Osteoblast (primary cell): ENCODE measurements around the gene MAPRE2. TPM values are rescaled to one million over a fixed set of nuclear protein-coding genes. Genes with fewer than 3 reads are reported as not detected.

ENCODE experiments used
- DNase-seq: peaks from one replicate; pipeline ENCODE4 v3.0.0; 2011; ENCODE audit warnings: low spot score, mixed read lengths; ENCODE audit not compliant: insufficient read length; ENCODE audit errors: missing footprints
- H2AFZ ChIP-seq: 2 replicates; pipeline ENCODE4 v1.6.0; 2011; ENCODE audit warnings: mild to moderate bottlenecking, low read length
- H3K27ac ChIP-seq: 2 replicates; pipeline ENCODE4 v1.5.1; 2011; ENCODE audit warnings: mild to moderate bottlenecking, low read depth, low read length, moderate library complexity
- H3K27me3 ChIP-seq: 2 replicates; pipeline ENCODE4 v1.6.0; 2012; ENCODE audit warnings: mild to moderate bottlenecking, control low read depth, inconsistent platforms, low read length, moderate library complexity; ENCODE audit not compliant: insufficient read depth
- H3K36me3 ChIP-seq: 2 replicates; pipeline ENCODE4 v1.5.1; 2011; ENCODE audit warnings: mild to moderate bottlenecking, low read length, control low read depth, moderate library complexity; ENCODE audit not compliant: insufficient read depth
- H3K4me1 ChIP-seq: 2 replicates; pipeline ENCODE4 v1.5.1; 2011; ENCODE audit warnings: mild to moderate bottlenecking, low read length, control low read depth, moderate library complexity; ENCODE audit not compliant: insufficient read depth
- H3K4me2 ChIP-seq: 2 replicates; pipeline ENCODE4 v1.6.0; 2011; ENCODE audit warnings: mild to moderate bottlenecking, low read length; ENCODE audit not compliant: insufficient read depth
- H3K4me3 ChIP-seq: fragments of 200-600 bp; sonication (generic); 3 replicates; pipeline ENCODE4 v1.5.1; 2012; ENCODE audit warnings: mild to moderate bottlenecking, low read length, inconsistent platforms; ENCODE audit not compliant: insufficient read depth
- H3K79me2 ChIP-seq: 2 replicates; pipeline ENCODE4 v1.6.0; 2012; ENCODE audit warnings: mild to moderate bottlenecking, low read length, control low read depth, inconsistent platforms; ENCODE audit not compliant: insufficient read depth
- H3K9me3 ChIP-seq: 2 replicates; pipeline ENCODE4 v1.5.1; 2011; ENCODE audit warnings: low read depth, low read length, control low read depth
- H4K20me1 ChIP-seq: 2 replicates; pipeline ENCODE4 v1.6.0; 2012; ENCODE audit warnings: mild to moderate bottlenecking, low read length, control low read depth; ENCODE audit not compliant: insufficient read depth
- total RNA-seq: library from RNA; depleted of rRNA; stranded (reverse); fragments of >200 nt; gene quantifications from 2 replicates; pipeline ENCODE4 v1.2.3, GENCODE V29; 2012
- TF ChIP-seq, protein P1 (sequence below): IDR thresholded peaks from 2 replicates; pipeline ENCODE4 v1.5.1; 2011; ENCODE audit warnings: mild to moderate bottlenecking, low read depth, low read length, moderate library complexity; ENCODE audit errors: extremely low read depth

The MAPRE2 gene
- total RNA-seq, 1 donor: 21.7 TPM

DNA sequence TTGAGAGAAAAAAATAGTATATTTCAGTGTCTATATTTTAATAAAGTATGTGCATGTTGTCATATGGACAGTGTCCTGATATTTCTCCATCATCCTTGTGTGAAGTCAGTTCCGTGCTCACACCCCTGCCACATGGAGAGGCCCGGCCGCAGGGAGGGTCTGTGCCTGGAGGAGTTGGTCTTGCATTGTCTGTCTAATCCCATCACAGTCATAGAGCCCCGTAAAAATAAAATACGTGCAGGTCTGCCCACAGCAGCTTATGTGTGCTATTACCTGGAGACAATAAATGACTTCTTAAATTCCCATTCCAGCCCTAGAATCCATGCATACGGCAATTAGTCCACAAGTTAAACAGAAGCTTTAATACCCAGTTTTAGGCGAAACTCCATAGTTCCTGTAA is 20.1 kb downstream of the MAPRE2 start:
- DNase-seq: no peak
- no peaks in the 10 kb centered on the region for H3K27me3 ChIP-seq
- H2AFZ ChIP-seq: no peak overlapping the region
- no peaks in the 10 kb centered on the region for H3K9me3 ChIP-seq
- no peaks in the 10 kb centered on the region for H3K36me3 ChIP-seq
- H3K4me1 ChIP-seq: no peaks in the 10 kb centered on the region
- no peak overlapping the region for H3K27ac ChIP-seq
- H3K4me3 ChIP-seq: no peak overlapping the region
- H3K4me2 ChIP-seq: no peak overlapping the region
- peaks cover 8% of the 10 kb centered on the region for H3K79me2 ChIP-seq
- H4K20me1 ChIP-seq: no peaks in the 10 kb centered on the region
- TF ChIP-seq, protein P1, sequence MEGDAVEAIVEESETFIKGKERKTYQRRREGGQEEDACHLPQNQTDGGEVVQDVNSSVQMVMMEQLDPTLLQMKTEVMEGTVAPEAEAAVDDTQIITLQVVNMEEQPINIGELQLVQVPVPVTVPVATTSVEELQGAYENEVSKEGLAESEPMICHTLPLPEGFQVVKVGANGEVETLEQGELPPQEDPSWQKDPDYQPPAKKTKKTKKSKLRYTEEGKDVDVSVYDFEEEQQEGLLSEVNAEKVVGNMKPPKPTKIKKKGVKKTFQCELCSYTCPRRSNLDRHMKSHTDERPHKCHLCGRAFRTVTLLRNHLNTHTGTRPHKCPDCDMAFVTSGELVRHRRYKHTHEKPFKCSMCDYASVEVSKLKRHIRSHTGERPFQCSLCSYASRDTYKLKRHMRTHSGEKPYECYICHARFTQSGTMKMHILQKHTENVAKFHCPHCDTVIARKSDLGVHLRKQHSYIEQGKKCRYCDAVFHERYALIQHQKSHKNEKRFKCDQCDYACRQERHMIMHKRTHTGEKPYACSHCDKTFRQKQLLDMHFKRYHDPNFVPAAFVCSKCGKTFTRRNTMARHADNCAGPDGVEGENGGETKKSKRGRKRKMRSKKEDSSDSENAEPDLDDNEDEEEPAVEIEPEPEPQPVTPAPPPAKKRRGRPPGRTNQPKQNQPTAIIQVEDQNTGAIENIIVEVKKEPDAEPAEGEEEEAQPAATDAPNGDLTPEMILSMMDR: no peak

DNA sequence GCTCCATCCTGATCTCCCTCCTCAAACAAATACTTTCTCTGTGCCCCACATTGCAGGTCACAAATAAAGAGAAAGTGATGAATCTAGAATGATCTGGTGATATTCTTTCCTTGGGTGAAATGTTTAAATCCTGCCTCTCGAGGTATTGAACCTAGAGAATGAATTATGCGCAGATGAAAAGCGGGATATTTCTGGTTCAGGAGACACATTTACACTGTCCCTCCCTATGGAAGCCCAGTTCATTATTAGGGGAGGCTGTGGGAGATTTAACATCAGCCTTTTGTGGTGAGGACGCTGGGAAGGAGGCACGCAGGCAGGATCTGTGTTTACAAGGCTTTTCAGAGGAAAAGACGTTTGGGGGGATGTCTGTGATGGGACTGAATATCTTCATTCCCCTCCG is 20.6 kb downstream of the MAPRE2 start:
- no peak overlapping the region for H3K4me2 ChIP-seq
- no peaks in the 10 kb centered on the region for H3K9me3 ChIP-seq
- H4K20me1 ChIP-seq: no peaks in the 10 kb centered on the region
- DNase-seq: no peak
- no peaks in the 10 kb centered on the region for H3K27me3 ChIP-seq
- no peaks in the 10 kb centered on the region for H3K4me1 ChIP-seq
- no peaks in the 10 kb centered on the region for H3K36me3 ChIP-seq
- no peak overlapping the region for H2AFZ ChIP-seq
- no peak overlapping the region for H3K27ac ChIP-seq
- H3K79me2 ChIP-seq: peaks cover 8% of the 10 kb centered on the region
- no peak overlapping the region for H3K4me3 ChIP-seq
- TF ChIP-seq, protein P1: no peak

GRCh38 chr18:35062408-35062807 is 21.2 kb downstream of the MAPRE2 start:
- Histone ChIP-seq H3K27ac (no peak overlapping the region), H3K9me3 (no peaks in the 10 kb centered on the region), H3K79me2 (peaks cover 8% of the 10 kb centered on the region), H4K20me1 (peaks cover 3% of the 10 kb centered on the region), H2AFZ (no peak overlapping the region), H3K4me1 (no peaks in the 10 kb centered on the region), H3K4me3 (no peak overlapping the region), H3K27me3 (no peaks in the 10 kb centered on the region), H3K4me2 (no peak overlapping the region), H3K36me3 (no peaks in the 10 kb centered on the region)
- TF ChIP-seq, protein P1: no peak
- DNase-seq: no peak

DNA sequence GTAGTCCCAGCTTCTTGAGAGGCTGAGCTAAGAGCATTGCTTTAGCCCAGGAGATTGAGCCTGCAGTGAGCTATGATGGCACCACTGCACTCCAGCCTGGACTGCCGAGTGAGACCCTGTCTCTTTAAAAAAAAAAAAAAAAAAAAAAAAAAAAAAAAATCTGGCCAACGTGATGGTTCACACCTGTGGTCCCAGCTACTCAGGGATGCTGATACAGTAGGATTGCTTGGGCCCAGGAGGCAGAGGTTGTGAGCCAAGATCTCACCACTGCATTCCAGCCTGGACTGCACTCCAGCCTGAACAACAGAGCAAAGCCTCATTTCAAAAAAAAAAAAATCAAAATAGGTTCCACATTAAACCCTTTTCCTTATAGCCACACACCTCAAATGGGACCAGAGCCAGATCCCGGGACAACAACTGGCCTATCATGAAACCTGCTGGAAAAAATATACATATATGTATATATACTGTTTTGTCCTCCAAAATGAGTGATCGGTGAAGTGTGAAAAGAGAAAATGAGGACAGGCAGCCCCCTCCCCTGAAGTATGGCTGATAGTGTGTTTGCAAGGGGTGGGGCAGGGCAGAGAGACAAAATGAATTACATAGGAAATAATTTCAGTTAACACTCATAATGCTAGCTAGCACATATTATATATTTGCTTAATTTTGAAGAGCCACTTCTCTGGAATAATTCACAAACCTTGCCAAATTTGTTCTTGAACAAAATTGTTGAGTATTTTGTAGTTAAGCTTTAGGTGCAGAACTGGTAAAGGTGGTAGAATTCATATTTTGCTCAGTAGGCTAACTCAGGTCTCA is 22.9 kb downstream of the MAPRE2 start:
- no peaks in the 10 kb centered on the region for H3K9me3 ChIP-seq
- no peak overlapping the region for H3K27ac ChIP-seq
- peaks cover 8% of the 10 kb centered on the region for H3K79me2 ChIP-seq

More for the DNA sequence above, 22.9 kb downstream of the MAPRE2 start:
- TF ChIP-seq, protein P1: no peak
- Histone ChIP-seq H4K20me1 (peaks cover 3% of the 10 kb centered on the region), H3K4me1 (no peaks in the 10 kb centered on the region), H3K4me2 (no peak overlapping the region), H3K4me3 (no peak overlapping the region), H3K36me3 (no peaks in the 10 kb centered on the region), H2AFZ (no peak overlapping the region), H3K27me3 (no peaks in the 10 kb centered on the region)
- DNase-seq: no peak
